ENCODE data around the gene HNRNPA0.

HNRNPA0 gene

GRCh38 chr5:137727623-137728022 lies 26.5 kb downstream of the HNRNPA0 start:
- DNase-seq (ENCODE audit: low read depth): no peak

- DNase-seq (ENCODE audit: low read depth): no peak
These were observed 29.9 kb downstream of the HNRNPA0 start for GRCh38 chr5:137724251-137724650.

DNA sequence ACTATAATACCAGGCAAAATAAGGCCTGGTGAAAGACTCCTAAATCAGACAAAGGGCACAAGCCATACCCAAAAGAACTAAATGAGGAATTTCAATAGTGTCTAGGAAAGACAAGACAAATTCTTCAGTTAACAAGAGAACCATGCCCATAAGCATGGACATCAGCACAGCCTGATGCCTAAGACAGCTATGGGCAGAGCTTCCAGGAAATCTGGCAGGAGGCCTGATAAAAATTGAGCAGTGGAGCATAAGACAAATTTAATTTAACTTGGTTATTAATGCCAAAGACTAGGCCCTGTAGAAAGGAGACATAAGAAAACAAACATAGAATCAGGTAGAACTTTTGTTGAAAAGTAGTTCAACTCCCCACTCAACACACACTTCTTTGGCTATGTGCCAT lies 35.6 kb downstream of the HNRNPA0 start:
- DNase-seq (ENCODE audit: low read depth): no peak

DNA sequence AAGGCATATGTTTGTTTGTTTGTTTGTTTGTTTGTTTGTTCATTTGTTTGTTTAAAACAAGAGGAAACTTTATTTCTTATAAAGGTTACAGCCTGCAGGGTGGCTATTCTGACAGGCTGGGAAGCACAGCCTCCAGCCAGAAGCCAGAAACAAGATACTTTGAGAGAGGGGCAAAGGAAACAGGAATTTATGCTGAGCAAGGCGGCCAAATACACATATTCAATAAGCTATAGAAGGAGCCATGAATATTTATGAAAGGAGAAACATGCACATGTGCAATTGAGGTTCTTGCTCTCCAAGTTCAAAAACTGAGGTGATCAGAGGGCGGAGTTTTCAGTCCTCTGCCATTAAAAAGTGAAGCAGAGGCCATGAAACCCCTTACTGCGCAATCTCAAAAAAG lies 37.8 kb downstream of the HNRNPA0 start:
- no peak for DNase-seq (ENCODE audit: low read depth)

DNA sequence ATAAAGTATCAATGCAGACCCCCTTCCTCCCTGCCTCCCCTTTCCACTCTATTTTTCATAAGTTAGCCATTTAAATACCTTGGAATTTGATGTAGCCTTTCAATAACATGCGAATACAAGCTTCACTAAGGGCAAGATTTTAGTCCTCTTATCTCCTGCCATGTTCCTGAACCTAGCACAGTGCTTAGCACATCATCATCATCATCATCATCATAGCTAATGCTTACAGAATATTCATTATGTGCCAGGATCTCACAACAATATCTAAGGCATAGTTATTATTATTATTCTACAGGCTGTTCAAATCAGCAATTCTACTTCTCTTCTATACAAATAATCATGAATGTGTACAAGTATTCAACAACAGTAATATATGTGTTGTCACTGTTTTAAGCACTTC lies 38.7 kb downstream of the HNRNPA0 start:
- DNase-seq (ENCODE audit: low read depth): no peak

GRCh38 chr5:137714946-137715345 lies 39.2 kb downstream of the HNRNPA0 start:
- DNase-seq (ENCODE audit: low read depth): no peak

GRCh38 chr5:137714494-137714893 lies 39.7 kb downstream of the HNRNPA0 start:
- no peak for DNase-seq (ENCODE audit: low read depth)

- DNase-seq (ENCODE audit: low read depth): no peak
These were observed 42.0 kb downstream of the HNRNPA0 start for GRCh38 chr5:137712139-137712667.

GRCh38 chr5:137710086-137710485 lies 44.1 kb downstream of the HNRNPA0 start:
- no peak for DNase-seq (ENCODE audit: low read depth)

DNA sequence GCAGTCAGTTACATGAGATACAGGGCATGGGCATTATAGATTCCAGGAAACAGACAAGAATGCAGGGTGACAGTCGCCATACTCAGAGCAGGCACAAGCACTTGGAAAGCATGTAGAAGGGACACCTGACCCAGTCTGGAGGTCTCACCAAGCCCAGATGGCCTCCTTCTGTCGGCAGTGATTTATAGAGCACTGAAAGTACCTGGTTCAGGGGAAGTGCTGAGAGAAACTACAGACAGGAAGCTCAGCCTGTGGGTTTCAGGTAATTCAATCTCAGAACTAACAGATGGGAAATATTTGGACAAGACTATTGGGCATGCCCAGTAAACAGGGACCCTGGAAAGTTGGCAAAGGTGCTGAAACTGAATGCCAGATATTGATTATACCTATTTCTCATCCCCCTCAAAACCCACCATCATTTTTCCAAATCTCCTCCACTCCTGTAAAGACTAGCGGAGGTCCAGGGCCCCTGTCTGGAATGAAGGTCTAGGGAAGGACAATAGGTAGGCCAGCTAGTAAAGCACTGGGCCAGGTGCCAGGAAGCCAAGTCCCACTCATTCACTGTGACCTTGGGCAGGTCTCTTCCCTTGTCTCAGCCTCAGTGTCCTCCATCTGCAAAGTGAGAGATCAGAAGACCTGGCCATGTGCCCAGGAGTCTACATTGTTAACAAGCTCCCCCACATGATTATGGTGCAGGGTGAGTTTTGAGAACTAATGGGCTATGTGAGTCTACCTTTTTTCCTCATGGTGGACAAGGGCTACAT lies 45.2 kb downstream of the HNRNPA0 start:
- DNase-seq (ENCODE audit: low read depth): no peak

DNA sequence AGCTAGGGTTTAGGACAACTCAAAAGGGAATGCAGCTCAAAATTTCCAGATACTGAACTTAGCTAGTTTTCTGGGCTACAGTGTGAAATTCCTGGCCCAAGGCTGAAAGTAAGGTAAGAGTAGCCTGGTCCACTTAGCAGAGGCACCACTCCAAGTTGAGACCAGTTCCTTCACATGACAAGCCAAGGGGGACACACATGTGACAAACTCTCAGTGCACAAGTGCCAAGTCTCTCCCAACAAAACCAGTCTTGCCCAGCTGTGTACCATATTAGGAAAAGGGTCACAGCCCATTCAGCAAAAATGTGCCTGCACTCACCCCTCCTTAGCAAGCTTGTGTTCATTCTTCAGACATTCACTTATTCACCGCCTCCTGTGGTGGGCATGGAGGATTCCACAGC lies 46.1 kb downstream of the HNRNPA0 start:
- DNase-seq (ENCODE audit: low read depth): no peak

DNA sequence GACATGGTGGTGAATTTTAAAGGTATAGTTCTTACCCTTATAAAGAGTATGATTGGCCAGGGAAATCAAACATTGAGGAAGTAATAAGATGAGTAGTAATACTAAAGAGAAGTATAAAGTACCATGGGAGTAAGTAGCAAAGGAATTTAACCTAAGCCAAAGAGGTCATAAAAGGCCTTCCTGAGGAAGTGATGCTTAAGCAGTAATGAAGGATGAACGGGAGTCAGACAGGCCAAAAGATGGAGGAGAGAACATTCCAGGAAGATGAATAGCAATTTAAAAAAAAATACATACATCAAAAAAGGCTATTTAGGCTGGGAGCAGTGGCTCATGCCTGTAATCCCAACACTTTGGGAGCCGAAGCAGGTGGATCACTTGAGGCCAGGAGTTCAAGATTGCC lies 47.3 kb downstream of the HNRNPA0 start:
- no peak for DNase-seq (ENCODE audit: low read depth)

GRCh38 chr5:137705106-137705505 lies 49.1 kb downstream of the HNRNPA0 start:
- DNase-seq (ENCODE audit: low read depth): no peak

- no peak for DNase-seq (ENCODE audit: low read depth)
These were observed 50.6 kb downstream of the HNRNPA0 start for GRCh38 chr5:137703565-137703964.

DNA sequence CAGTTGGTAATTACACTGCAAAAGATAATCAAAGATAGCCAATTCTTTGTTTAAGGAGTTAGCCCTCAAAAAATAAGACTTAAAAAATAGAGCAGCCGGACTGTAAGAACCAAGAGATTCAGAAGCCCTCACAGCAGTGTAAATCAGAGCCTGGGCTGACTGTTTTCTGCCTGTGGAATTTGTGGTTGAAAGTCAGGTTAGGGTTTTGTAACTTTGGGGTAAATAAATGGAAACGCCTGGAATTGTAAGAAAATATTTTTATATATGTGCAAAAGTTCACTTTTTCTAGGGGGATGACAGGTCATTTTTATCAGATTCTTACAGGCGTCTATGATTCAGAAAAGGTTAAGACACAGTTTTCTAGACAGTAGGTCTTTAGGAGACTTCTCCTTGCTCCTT lies 53.9 kb downstream of the HNRNPA0 start:
- no peak for DNase-seq (ENCODE audit: low read depth)

- no peak for DNase-seq (ENCODE audit: low read depth)
These were observed 54.6 kb downstream of the HNRNPA0 start for GRCh38 chr5:137699336-137700281.

DNA sequence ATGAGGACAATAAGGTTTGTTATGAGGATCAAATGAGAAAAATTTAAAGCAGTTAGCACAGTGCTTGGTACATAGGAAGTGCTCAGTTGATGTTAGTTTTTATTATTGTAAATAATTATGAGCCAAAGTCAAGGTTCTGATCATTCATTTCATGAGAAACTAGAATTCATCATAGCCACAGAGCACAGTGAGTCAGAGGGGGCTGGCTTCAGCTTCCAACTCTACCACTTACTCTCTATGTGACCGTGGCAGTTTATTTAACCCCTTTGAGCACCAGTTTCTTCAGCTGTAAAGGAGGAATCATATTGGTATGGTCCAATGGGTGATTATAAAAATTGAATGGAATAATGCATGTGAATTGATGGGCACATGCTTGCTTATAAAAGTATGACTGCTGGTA lies 57.7 kb downstream of the HNRNPA0 start:
- DNase-seq (ENCODE audit: low read depth): peak; percentile 14

GRCh38 chr5:137695651-137696428 lies 58.3 kb downstream of the HNRNPA0 start:
- DNase-seq (ENCODE audit: low read depth): no peak

Measured in activated T-helper 9 cell treated with anti-CD3 and anti-CD28 coated beads, Interleukin-2, amount 50 U/mL, for 16 hours (primary cell).